Amniotic stem cell (primary cell): Measurements from ENCODE around the gene MARK2.

Source experiments
- DNase-seq: peaks from one replicate; lab custom pipeline; 2025; lab: John Stamatoyannopoulos, UW

MARK2 gene

DNA sequence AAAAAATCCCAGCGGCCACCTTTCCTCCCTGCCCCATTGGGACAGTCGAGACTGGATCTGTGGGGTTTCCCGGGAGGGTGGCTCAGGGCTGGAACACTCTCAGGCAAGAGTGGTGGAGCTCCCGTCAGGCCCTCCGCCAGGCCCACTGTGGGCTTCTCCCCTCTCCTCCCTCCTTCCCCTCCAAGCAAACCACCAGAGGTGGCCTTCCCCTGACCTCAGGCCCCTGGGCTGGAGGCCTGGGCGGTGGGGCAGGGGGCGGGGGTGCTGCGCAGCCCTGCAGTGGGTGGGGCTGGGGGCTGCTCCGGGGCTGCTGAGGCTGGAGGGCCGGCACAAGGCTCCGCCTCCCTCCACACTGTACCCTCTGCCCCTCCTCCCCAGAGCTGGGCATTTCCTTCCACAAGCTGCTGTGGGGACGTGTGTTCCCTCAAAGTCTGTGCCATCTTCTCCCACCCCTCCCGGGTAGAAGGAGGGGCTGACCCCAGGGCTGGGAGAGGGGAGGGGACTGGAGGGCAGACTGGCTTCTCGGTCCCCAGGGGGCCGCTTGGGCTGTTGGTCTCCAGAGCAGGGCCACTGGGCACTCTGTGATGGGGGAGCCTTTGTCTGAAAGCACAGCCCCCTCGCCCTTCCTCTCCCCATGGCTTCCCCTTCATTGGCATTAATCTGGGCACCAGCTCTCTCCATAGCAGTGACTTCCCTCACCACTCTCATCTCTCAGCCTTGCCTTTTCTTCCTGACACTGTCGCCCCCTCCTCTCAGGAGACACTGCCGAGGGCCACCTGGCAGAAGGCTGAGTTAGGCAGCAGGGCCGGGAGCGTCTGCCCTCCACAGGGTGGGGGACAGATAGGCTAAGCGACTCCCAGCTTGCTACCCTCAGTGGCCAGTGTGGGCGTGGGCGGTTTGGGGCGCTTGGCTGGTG is 70.9 kb downstream of the MARK2 start:
- DNase-seq = no peak

- DNase-seq = no peak
Measured at GRCh38 chr11:63910675-63911074, 71.8 kb downstream of the MARK2 start.

DNA sequence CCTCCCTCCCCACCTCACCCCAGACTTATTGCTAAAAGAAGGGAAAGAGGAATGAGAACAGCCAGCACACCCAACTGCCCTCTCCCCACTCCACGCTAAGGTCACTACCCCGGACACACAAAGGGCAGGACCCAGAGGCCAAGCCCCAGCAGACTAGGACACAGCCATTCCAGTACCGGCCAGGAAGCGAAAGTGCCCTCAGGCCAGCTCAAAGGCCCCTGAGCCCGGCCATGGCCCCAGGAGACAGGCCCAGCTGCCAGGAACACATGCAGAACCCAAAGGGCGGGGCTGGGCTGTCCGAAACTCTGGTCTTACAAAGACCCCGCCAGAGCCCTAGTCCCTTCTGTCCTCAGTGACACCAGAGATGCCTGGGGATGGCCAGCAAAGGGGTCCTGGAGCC is 72.5 kb downstream of the MARK2 start:
- no peak for DNase-seq

GRCh38 chr11:63911876-63912275 is 73.0 kb downstream of the MARK2 start:
- DNase-seq = no peak

DNA sequence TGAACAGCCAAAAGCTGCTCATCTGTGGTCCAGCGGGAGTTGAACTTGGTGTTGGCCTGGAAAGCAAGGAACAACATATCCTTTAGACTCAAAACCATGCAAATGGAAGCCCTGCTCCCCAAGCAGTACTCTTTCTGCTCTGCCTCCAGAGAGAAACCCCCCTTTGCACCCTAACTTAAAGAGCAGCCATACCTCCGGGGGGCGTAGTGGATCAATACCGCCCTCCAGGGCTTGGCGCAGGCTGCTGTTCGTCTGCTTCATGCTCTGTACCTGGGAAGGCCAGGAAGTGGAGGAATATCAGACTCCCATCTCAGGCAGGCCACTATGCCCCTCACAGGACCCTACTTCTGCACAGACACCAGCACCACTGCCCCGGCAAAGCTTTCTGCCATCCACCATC is 73.8 kb downstream of the MARK2 start:
- no peak for DNase-seq

GRCh38 chr11:63913866-63914830 is 75.2 kb downstream of the MARK2 start:
- DNase-seq = no peak

DNA sequence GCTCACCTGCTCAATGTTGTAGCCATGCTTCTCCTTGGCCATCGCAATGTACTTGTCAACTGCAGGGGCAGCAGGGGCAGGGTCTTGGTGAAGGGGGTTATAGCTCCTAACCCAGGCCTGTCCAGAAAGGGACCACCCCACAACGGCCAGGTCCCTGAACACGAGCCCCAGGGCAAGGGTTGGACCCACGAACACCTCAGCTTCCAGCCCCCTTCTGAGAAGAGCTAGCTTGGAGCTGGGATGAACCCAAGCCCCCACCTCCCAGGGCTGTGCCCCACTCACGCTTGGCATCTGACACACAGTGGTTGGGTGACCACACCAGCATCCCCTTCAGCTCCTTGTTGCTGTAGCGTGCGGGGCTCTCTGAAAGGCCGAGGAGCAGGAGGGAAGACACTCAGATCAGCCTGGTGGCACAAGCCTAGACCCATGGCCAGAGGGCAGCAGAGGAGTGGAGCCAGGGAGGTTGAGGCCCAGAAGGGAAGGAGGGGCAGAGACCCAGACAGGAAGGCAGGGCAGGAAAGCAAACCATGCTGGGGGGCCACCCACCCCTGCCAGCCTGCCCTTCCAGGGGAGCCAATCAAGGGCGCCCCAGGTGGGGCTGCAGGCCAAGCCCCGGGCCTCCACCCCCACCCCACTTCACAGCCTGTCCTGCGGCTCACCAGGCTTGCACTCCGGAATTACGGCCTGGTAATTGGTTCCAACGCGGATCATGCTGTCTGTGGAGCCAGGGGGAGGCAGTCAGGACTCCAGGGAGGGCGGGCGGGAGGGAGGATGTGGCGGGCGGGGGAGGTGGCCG is 76.2 kb downstream of the MARK2 start:
- no peak for DNase-seq

DNA sequence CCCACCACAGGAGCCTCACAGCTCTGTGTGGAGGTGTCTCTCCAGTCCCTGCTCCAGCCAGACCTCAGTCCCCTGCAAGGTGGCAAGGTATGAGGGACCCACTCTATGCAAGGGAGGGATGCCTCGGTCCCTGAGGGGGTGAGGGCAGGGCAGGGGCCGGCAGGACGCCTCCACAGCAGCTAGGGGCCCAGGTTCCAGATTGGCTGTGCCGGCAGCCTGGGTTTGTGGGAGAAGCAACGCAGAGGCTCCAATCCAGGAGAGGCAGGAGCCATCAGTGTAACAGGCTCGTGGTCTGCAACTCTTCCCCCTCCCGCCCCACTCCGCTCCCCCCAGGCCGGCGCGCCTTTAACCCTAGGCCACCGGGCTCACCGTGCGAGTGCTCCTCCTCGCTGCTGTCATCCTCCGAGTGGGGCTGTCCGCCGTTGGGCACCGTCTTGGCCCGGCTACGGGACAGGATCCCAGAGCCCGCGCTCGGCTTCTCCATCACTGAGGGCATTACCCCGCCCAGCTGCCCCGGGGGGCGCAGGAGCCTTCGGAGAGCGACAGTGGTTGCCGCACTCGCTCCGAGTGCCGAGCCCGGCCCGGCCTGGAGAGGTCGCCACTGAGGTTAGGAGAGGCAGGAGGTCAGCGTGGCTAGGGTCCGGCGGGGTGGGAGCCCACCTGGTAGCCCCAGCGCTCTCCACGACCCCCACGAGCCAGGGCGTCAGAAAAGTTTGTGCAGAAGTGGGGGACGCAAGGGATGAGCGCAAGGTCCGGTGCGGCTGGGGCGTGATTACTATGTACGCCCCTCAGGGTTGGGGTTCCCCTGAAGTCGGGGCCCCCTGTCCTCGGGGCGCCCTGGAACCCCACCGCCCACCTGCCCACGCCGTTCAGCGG is 77.3 kb downstream of the MARK2 start:
- DNase-seq = no peak

DNA sequence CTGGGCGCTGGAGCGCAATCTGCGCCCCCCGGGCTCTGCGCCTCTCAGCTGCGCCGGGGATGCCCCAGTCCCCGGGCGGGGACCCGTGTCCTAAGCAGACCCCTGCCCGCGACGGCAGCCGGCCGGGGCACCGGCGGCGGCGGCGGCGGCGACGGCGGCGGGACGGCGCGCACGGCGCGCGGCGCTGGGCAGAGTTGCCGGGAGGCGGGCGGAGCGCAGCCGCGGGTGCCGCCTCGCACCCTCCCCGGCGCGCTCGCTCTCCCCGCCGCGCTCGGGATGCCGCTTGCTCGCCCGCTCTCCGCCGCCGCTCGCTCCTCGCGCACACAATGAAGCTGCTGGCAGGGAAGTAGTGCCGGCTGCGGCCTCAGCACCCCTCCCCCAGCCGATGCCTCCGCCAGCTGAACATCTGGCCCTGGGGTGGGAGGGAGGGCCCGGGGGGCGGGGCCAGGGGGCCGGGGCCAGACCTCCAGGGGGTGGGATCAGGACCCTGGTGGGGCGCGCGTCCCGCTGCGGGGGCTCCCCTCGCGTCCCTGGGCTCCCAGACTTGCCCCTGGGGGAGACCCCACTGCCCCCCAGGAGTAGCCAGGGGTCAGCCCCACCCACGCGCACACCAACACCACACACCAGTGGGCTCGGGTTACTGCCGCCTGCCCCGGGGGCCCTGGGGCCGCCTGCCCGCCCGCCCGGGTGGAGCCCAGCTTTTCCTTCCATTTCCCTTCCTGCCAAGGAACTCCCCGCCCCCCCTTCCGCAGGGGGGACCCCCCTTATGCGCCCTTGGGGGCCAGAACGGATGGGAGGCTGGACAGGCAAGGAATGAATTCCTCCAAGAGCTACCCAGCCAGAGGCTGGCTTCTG is 78.2 kb downstream of the MARK2 start, which contains the start of gene RCOR2:
Gene RCOR2, minus strand, starts transcription at position 328 of the 855 bp plus-strand sequence. CDS start 708 bp downstream, outside the sequence.
- DNase-seq = no peak

DNA sequence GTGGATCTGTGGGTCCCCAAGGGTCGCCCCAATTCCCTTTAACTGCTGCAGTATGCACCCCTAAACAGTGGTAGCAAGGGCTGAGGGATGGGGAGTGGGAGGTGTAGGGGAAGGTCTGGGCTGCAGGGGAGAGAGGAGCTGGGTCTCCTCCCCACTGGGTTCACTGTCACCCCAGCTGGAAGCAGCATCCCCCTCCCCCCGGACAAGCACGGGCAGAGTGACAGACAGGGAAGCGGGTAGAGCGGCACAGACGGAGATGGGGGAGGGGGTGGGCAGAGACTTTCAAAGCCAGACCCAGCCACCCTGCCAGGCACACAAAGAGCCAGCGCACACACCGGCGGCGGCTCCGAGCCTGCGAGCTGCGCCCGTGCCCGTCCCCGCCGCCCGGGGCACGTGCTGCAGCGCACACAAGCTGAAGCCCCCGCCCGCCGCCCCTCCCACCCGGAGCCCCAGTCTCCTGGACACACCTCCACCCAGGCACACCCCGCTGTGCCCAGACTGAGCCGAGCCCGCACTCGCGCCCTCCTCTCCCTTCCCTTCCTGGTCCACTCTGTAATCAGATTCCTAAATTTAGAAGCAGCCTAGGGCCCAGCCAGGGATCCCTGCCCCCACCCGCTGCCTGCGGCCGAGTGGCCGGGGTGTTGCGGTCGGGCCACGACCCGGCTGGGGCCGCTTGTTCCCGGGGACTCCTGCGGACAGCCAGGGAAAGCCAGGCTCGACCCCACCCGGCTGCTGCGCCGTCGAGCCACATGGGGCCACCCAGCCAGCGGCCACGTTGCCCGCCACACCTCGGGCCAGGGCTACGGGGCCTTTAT is 79.0 kb downstream of the MARK2 start:
- no peak for DNase-seq

GRCh38 chr11:63918507-63919191 is 79.7 kb downstream of the MARK2 start:
- no peak for DNase-seq

GRCh38 chr11:63919267-63920125 is 80.6 kb downstream of the MARK2 start:
- DNase-seq = no peak

DNA sequence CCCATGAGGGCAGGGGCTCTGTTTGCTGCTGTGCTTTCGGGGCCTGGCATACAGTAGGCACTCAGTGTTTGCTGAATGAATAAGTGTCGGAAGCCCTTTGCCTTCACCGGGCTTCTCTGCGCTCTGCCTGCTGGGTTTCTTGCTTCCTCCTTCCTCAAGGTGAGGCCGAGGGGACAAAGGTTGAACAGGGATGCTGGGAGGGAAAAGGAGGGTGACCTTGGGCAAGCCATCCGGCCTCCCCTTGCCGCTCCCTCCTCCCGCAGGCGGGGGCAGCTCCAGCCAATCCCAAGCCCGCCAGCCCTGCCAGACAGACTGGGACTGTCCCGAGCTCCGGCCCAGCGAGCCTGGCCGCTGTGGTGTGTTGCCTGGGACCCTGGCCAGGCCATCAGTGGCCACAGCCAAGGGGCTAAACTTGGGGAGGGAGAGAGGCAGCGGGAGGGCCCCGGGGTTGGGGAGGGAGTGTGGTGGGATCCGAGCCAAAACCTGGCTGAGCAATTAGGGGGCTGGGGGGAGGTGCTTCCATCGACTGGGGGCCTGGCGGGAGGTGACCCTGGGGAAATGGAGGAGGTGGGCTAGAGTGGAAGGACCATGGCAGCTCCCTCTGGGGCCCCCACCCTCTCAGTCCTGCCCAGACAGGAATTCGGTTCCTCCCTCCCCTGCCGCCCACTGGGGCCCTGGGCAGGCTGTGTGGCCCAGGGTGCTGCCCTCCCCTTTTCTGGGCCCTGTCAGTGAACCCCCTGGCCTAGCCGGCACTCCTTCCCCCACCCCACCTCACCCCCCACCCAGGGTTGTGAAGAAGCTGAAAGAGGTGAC is 81.4 kb downstream of the MARK2 start:
- DNase-seq = no peak

GRCh38 chr11:63920939-63921417 is 82.1 kb downstream of the MARK2 start:
- DNase-seq = no peak

- no peak for DNase-seq
Measured at GRCh38 chr11:63922673-63923192, 83.8 kb downstream of the MARK2 start.

GRCh38 chr11:63923319-63923718 is 84.4 kb downstream of the MARK2 start:
- no peak for DNase-seq
